Mucosa of stomach (tissue), 1 donor: ENCODE data around the gene CFAP90.

Experiments used
- H3K27me3 ChIP-seq: one replicate; pipeline ENCODE4 v1.7.0; 2013; ENCODE audit warnings: mild to moderate bottlenecking, low read length; ENCODE audit not compliant: control insufficient read depth, insufficient read depth
- H3K36me3 ChIP-seq: one replicate; pipeline ENCODE4 v1.7.0; 2013; ENCODE audit warnings: low read length; ENCODE audit not compliant: control insufficient read depth, insufficient read depth
- H3K4me1 ChIP-seq: one replicate; pipeline ENCODE4 v1.7.0; 2013; ENCODE audit warnings: mild to moderate bottlenecking, low read length; ENCODE audit not compliant: control insufficient read depth, insufficient read depth
- H3K4me3 ChIP-seq: one replicate; pipeline ENCODE4 v1.7.0; 2013; ENCODE audit warnings: low read length
- H3K9ac ChIP-seq: one replicate; pipeline ENCODE4 v1.7.0; 2013; ENCODE audit warnings: mild to moderate bottlenecking, low read length, moderate library complexity
- H3K9me3 ChIP-seq: one replicate; pipeline ENCODE4 v1.7.0; 2013; ENCODE audit warnings: mild to moderate bottlenecking, low read length, moderate library complexity; ENCODE audit not compliant: control insufficient read depth
- donor health status: Pancreatic carcinoma.

The CFAP90 gene, protein sequence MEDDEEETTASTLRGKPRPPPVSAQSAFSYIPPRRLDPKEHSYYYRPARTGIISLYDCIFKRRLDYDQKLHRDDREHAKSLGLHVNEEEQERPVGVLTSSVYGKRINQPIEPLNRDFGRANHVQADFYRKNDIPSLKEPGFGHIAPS

DNA sequence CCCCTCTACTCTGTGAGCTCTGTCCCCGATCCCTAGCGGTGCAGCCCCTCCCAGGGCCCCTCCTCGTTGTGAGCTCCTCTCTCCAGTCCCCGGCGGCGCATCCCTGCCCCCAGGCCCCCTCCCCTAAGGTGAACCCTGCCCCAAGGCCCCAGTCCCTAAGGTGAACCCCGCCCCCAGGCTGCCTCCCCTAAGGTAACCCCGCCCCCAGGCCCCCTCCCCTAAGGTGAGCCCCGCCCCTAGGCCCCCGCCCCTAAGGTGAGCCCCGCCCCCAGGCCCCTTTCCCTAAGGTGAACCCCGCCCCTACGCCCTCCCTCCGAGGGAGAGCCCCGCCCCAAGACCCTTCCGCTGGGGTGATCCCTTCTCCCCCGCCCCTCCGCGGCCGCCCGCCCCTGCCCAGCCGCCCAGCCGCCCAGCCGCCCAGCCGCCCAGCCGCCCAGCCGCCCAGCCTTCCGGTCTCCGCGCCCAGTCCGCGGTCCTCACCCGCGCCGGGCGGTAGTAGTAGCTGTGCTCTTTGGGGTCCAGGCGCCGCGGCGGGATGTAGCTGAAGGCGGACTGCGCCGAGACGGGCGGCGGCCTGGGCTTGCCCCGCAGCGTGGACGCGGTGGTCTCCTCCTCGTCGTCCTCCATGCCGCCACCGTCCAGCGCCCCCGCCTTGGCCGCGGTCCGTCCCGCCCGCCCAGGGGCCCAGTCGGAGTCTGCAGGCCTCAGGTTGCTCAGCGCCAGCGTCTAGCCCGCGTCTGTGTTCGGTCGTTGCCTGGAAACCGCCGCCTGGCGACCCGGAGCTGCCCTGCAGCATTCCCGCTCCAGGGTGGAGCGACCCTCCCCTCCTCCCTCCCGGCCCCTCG lies at the start of gene CFAP90:
TSS of gene CFAP90 (minus strand) at position 739 of the 845 bp plus-strand sequence. CDS start at position 627, 112 bp downstream.
- H3K9me3 ChIP-seq, result no peaks in the 10 kb centered on the region
- peaks cover 19% of the 10 kb centered on the region for H3K4me1 ChIP-seq
- H3K36me3 ChIP-seq, result no peaks in the 10 kb centered on the region
- H3K27me3 ChIP-seq, result peaks cover 22% of the 10 kb centered on the region
- peak within 1 kb of the TSS; percentile 34 for H3K9ac ChIP-seq
- H3K4me3 ChIP-seq, result no peak within 1 kb of the TSS

DNA sequence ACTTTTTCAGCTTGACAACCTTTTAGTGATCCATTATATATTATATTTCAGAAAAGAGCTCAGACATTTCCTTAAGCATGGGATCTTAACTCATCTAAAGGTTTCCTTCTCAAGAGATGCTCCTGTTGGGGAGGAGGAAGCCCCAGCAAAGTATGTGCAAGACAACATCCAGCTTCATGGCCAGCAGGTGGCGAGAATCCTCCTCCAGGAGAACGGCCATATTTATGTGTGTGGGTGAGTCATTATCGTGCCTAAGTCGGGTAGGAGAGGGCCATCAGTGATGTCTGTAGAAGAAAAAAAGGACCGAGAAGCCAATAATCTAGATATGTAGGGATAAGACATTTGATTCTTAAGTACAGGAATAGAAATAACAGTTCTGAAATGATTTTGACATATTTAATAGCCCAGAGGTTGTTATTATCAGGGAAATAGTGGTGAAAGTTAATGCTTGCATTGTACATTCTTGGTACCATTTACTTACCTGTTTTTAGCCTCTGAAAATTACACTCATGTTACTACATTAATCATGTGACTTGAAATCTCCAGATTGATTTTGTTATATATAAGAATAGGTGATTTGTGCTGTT lies 46.2 kb upstream of the CFAP90 start:
- Histone ChIP-seq H3K36me3 (peaks cover 5% of the 10 kb centered on the region), H3K4me3 (no peak overlapping the region), H3K27me3 (no peaks in the 10 kb centered on the region), H3K9ac (no peak overlapping the region), H3K9me3 (no peaks in the 10 kb centered on the region), H3K4me1 (peaks cover 15% of the 10 kb centered on the region)

DNA sequence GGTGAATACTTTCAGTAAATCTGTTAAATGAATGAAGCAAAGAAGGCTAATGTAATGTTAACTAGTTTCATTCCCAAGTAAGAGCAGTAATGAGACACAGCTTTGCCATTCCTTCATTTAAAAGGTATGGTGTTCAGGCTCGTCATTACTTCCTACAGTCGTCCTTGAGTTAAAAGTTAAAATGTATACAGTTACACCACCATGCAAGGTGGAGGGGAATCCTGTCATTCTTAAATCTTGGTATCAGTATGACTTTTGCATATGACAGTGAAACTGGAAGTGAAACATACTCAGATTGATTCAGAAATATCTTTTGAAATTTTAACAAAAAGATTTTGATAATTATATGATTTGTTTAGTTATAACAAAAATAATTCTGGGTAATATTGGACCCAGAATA lies 43.9 kb upstream of the CFAP90 start:
- Histone ChIP-seq H3K4me3 (no peak overlapping the region), H3K9me3 (no peaks in the 10 kb centered on the region), H3K9ac (no peak overlapping the region), H3K27me3 (no peaks in the 10 kb centered on the region), H3K36me3 (peaks cover 5% of the 10 kb centered on the region), H3K4me1 (peaks cover 15% of the 10 kb centered on the region)

DNA sequence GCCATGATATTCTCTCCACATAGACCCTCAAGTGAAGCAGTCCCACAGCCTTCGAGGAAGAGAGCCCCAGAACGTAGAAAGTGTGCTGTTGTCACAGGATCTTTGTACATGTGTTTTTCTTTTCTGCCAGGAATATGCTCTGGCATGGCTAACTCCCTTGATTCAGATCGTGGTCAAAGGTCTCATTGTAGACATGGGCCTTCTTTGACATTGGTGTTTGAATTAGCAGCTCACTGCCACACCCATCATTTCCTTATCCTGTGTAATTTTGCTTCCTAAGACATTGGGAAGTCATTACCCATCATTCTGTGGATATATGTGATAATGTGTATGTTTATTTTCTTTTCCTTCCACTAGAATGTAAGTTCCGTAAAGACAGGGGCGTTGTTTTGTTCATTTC lies 43.5 kb upstream of the CFAP90 start:
- Histone ChIP-seq H3K9me3 (no peaks in the 10 kb centered on the region), H3K36me3 (peaks cover 5% of the 10 kb centered on the region), H3K9ac (no peak overlapping the region), H3K27me3 (no peaks in the 10 kb centered on the region), H3K4me1 (peaks cover 15% of the 10 kb centered on the region), H3K4me3 (no peak overlapping the region)

DNA sequence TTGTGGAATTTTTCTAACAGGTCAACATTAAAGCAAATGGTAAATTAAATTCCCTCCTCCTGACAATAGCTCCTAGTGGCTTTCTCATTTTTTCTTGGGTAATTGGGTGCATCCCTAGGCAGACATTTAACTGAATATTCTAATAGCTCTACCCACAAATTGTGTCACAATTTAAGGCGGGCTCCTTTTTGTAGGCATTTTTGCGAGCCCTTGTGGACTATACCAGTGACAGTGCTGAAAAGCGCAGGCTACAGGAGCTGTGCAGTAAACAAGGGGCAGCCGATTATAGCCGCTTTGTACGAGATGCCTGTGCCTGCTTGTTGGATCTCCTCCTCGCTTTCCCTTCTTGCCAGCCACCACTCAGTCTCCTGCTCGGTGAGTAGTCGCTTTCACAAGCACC lies 38.0 kb upstream of the CFAP90 start:
- no peak overlapping the region for H3K4me3 ChIP-seq
- H3K9ac ChIP-seq, result no peak overlapping the region
- H3K36me3 ChIP-seq, result no peaks in the 10 kb centered on the region

DNA sequence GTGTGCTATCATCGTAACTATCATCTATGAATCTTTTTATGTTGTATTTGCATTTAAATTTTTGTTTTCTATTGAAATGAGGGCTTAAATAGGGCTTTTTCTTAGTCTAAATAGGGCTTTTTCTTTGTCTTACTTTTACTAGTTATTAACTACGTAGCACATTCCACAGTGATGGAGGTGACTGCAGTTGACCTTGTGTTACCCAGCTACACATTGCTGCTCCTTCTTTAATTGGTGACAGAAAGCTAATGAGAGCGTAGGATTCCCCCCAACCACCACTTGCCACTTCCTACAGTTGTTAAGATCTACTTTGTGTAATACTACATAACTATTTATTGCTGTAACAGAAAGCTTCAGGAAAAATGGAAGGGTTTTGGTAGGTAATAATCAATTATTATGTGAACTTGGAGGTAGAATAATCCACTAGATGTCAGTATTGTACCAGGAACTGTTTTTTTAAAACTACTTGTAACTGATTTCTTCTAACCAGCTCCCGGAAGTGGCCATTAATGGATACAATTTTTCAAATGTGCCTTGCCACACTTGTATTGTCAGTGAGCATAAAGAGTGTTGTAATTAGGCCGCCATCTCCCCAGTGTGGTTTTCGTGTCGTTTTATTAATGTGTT lies 36.0 kb upstream of the CFAP90 start:
- no peaks in the 10 kb centered on the region for H3K9me3 ChIP-seq
- H3K36me3 ChIP-seq, result no peaks in the 10 kb centered on the region

More for the DNA sequence above, 38.0 kb upstream of the CFAP90 start:
- Histone ChIP-seq H3K9me3 (no peaks in the 10 kb centered on the region), H3K4me1 (no peaks in the 10 kb centered on the region), H3K27me3 (no peaks in the 10 kb centered on the region)

DNA sequence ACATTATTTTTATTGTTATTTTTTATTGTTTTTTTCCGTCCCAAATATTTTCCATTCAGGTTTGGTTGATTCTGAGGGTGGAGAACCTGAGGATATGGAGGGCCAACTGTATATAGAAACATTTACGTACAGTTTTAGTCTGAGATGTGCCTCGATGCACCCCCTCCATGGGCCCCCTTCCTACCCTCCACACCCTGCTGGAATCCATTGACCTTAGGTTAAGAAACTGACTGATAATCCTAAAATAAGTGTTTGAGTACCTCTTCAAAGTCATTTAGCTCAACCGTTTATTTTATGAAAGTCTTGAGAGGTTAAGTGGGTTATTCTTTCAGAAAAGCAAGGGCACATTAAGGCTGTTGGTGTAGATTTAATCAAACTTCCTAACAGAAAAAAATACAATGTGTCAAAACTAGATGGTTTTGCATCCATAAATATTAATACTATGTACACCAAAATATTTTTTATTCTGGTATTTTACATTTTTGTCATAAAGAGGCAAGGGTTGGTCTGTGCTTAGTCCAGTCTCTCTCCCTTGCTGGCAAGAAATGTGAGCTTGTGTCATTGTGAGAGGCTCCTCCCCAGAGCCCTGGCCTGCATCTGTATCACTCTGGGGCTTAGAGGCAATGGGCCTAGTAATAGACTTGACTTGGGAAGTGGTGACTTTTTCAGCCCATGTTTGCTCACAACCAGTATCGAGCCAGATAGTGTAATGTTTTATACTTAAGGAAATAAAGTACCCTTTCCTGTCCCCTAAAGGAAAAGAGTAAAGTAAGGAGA lies 33.7 kb upstream of the CFAP90 start:
- H3K9me3 ChIP-seq, result no peaks in the 10 kb centered on the region
- peaks cover 2% of the 10 kb centered on the region for H3K4me1 ChIP-seq
- H3K9ac ChIP-seq, result no peak overlapping the region
- peaks cover 9% of the 10 kb centered on the region for H3K36me3 ChIP-seq
- H3K27me3 ChIP-seq, result no peaks in the 10 kb centered on the region
- H3K4me3 ChIP-seq, result no peak overlapping the region

More for the DNA sequence above, 36.0 kb upstream of the CFAP90 start:
- H3K4me1 ChIP-seq, result no peaks in the 10 kb centered on the region
- no peak overlapping the region for H3K4me3 ChIP-seq
- no peaks in the 10 kb centered on the region for H3K27me3 ChIP-seq
- no peak overlapping the region for H3K9ac ChIP-seq

DNA sequence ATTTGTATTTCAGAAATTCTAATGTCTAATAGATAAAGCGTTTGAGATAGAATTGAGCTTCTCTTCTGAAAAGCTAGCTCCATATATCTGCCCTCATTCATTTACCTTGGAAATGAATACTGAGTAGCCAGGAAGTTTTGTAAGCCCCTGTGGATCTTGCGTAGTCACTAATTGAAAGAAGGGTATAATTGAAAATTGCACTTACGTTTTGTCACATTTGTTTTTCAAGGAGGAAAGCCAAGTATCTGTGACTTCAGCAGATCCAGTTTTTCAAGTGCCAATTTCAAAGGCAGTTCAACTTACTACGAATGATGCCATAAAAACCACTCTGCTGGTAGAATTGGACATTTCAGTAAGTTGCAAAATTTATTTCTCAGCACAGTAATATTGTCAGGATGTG lies 32.0 kb upstream of the CFAP90 start:
- Histone ChIP-seq H3K4me3 (no peak overlapping the region), H3K4me1 (peaks cover 18% of the 10 kb centered on the region), H3K9ac (no peak overlapping the region), H3K27me3 (no peaks in the 10 kb centered on the region), H3K9me3 (no peaks in the 10 kb centered on the region), H3K36me3 (peaks cover 13% of the 10 kb centered on the region)

DNA sequence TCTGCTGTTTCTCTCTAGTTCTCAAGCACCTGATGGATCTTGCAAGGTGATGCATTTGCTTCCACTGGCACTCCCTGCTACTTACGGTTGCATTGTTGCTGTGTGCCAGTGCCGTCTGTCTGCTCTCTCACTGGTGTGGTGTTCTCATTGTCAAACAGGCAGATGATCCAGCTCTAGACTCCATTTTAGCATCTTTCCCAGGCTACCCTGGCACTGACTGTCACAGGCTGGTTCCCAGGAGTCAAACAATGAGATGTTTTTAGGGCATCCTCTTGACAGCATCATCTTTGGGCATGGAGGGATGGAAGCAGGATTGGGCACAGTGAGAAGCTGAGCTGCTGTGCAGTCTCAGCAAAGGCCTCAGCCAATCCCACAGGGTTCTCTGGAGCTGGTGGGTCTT lies 30.9 kb upstream of the CFAP90 start:
- peaks cover 14% of the 10 kb centered on the region for H3K36me3 ChIP-seq
- no peak overlapping the region for H3K4me3 ChIP-seq
- peaks cover 22% of the 10 kb centered on the region for H3K4me1 ChIP-seq
- no peaks in the 10 kb centered on the region for H3K27me3 ChIP-seq
- no peaks in the 10 kb centered on the region for H3K9me3 ChIP-seq
- no peak overlapping the region for H3K9ac ChIP-seq

DNA sequence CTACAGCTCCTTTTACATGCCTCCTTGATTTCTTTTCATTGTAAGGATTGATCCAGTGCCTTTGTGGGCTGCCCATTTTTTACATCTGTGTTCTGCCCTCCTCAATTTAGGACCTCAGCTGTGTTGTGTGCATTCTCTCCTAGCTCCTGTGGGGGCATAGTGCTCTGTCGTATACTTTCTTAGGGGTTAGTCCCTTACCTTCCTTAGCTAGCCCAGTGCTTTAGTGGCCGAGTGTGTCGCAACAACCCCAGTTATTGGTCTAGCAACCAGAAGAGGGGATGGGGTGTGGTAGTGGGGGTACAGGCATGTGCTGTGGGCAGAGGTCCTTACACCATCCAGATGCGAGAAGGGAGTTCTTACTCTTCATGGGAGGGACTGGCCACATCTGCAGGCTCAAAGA lies 30.2 kb upstream of the CFAP90 start:
- peaks cover 19% of the 10 kb centered on the region for H3K36me3 ChIP-seq
- peaks cover 22% of the 10 kb centered on the region for H3K4me1 ChIP-seq
- no peaks in the 10 kb centered on the region for H3K27me3 ChIP-seq
- H3K4me3 ChIP-seq, result no peak overlapping the region
- H3K9me3 ChIP-seq, result no peaks in the 10 kb centered on the region
- no peak overlapping the region for H3K9ac ChIP-seq

DNA sequence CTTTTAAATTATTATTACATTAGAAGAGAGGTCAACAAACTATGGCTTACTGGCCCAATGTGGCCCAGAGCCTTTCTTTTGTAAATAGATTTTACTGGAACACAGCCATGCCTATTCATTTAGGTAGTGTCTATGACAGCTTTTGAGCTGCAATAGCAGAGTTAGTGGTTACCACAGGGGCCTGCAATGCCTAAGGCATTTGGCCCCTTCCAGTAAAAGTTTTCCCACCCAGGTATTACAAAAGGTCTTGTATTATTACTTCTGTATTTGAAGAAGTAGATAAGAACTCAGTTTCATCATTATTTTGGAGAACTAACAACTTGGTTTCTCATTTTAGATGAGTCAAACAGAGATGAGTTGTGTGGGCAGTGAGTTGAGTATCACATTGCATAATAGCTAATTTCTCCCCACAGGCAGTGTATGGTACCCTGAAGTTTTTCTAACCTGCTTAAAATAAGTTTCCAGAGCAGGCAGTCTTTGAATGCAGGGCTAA lies 27.5 kb upstream of the CFAP90 start:
- no peak overlapping the region for H3K4me3 ChIP-seq
- no peak overlapping the region for H3K9ac ChIP-seq
- H3K36me3 ChIP-seq, result peaks cover 19% of the 10 kb centered on the region
- peaks cover 22% of the 10 kb centered on the region for H3K4me1 ChIP-seq
- H3K27me3 ChIP-seq, result no peaks in the 10 kb centered on the region
- H3K9me3 ChIP-seq, result no peaks in the 10 kb centered on the region
